GM18951 (cell line): Measurements from ENCODE around the gene PSG6.
"Not testable (repeated sequence)": the region's sequence is repeated elsewhere in the genome, so short reads cannot be mapped to it uniquely, and the experiment has no call there.

Experiments used
- POLR2A ChIP-seq: IDR thresholded peaks from 4 replicates; pipeline ENCODE4 v1.6.1; 2011; ENCODE audit warnings: mild to moderate bottlenecking; ENCODE audit not compliant: insufficient read length, insufficient read depth; ENCODE audit errors: extremely low read depth
- in situ Hi-C: fragments of 300-500 bp; cut with MboI; formaldehyde crosslinking; loops from one replicate; pipeline ENCODE4 v1.12.0; 2022; ENCODE audit warnings: low sequenced_read_pairs, mixed read lengths, inconsistent platforms; ENCODE audit not compliant: unreplicated experiment

The PSG6 gene

GRCh38 chr19:42917634-42918033 is at the start of gene PSG6:
Gene PSG6, minus strand, starts transcription at chr19:42917894. Its CDS starts 102 bp downstream, at chr19:42917792.
- in situ Hi-C loops: not testable (repeated sequence)

- TF ChIP-seq POLR2A: no peak
- in situ Hi-C loops: no loop called here
Measured at GRCh38 chr19:42965176-42965575, 47.5 kb upstream of the PSG6 start.

GRCh38 chr19:42961119-42961518 is 43.4 kb upstream of the PSG6 start:
- no peak for TF ChIP-seq POLR2A
- in situ Hi-C loops: no loop called here

DNA sequence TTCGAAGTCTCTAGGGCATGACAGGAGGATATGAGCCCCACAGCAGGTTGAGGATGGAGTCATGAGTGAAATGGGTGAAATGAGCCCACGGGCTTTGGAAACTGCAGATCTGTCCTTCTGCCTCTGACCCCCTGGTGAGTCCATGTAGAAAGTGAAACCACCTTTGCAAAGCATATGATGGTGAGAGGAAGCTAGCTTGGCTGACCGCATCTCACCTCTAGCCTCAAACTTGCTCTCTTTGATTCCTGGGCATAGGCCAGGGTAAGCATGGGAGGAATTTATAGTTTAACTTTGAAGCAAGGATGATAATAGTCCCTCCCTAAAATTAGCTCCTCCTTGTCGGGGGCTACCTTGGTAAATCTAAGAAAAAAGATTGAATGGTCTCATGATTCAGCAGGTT is 34.4 kb upstream of the PSG6 start:
- in situ Hi-C loops: not testable (repeated sequence)

GRCh38 chr19:42951476-42951875 is 33.8 kb upstream of the PSG6 start:
- in situ Hi-C loops: not testable (repeated sequence)

GRCh38 chr19:42942187-42942789 is 24.6 kb upstream of the PSG6 start:
- in situ Hi-C loops: no loop called here
- TF ChIP-seq POLR2A: no peak

- in situ Hi-C loops: not testable (repeated sequence)
Measured at GRCh38 chr19:42937107-42937506, 19.4 kb upstream of the PSG6 start, which contains the start of gene PSG7. Gene PSG7, minus strand, starts transcription at chr19:42937207. Its CDS starts 131 bp downstream, at chr19:42937076.

DNA sequence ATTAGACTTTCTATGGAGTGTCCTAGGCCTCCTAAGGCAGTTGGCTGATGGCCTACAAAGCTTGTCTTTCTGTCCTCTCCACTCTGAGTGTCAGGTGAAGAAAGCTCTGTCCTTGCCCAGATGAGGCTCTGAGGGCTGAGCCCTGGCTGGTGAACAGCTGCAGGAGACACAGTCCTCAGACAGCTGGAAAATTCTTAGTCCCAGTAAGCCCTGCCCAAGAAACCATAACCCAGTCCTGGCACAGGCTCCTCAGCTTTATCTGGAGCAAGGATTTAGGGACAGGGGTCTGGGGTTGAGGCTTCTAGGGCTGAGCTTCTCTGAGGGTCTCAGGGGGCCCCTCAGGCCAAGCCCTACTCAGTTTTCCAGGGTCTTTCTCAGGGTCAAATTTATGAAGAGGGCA is 17.0 kb upstream of the PSG6 start:
- in situ Hi-C loops: not testable (repeated sequence)

DNA sequence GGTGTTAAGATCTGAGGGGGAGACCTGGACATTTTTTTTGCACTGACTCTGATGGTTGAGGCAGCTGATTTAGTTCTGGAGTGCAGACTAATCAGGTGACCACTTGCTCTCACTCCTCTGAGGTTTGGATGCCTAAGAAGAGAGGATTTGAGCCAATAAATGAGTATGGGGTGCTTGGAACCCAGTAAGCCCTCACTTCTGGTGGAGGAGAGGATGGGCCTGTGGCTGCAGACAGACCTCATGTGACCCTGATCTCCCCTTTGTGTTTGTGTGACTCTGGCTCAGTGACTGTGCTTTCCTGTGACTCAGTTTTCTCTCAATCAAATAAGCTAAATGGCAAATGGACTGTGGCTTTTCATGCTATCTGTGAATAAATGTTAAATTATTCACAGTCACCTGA is 16.5 kb upstream of the PSG6 start:
- in situ Hi-C loops: not testable (repeated sequence)

DNA sequence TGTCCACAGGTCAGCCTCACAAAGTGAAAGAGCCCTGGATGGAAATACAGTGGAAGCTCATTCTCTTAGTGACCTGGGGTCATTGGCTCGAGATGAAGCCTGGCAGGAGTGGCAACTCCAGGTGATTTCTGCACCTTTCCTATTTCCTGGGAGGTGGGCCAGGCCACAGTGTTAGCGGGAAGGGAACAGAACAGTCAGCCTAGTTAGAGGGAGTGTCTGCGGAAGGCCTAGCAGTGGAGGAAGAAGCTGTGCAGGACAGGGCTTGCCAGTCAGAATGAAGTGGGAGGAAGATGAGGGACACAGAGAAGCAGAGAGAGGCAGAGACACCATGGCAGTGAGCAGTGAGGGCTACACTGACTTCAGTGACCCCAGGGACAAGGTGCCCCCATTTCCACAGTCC is 15.7 kb upstream of the PSG6 start:
- in situ Hi-C loops: not testable (repeated sequence)

- in situ Hi-C loops: not testable (repeated sequence)
Measured at GRCh38 chr19:42932485-42933101, 14.9 kb upstream of the PSG6 start.

DNA sequence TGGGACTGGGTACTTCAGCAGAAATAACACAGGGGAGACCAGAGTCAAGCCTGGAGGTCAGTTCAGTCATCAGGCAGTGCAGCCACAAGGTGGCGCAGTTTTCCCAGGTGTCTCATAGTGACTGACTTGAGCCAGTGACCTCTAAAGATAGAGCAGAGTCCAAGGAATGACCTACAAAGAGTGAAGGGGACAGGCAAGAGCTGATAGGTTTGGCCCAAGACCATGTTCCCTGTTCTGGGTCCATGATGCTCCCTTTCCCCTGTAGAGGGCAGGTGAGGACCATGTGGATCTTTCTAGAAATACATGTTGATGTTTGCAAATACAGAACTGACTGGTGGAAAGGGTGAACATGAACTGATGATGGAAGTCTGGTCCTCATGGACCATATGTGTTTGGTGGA is 12.5 kb upstream of the PSG6 start:
- in situ Hi-C loops: not testable (repeated sequence)

DNA sequence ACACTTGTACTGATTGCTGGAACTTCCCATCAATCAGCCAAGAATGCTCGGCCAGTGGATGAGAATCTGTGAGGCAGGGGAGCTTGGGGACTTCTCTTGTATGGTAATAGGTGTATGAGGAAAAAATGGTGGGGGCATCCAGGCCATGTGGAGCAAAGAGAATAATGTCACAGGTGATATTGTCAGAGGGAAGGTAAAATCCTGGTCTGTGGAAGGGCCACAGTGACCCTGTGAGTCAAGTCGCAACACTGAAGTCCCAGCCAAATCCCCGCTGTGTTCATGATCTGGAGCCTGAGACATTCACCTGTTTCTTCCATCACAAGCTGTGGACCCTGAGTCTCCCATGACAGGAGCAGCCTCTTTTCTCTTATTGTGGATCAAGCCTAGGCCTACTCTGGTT is 11.2 kb upstream of the PSG6 start:
- no peak for TF ChIP-seq POLR2A
- in situ Hi-C loops: no loop called here

- no peak for TF ChIP-seq POLR2A
- in situ Hi-C loops: no loop called here
Measured at GRCh38 chr19:42926781-42927180, 9.1 kb upstream of the PSG6 start.

- in situ Hi-C loops: not testable (repeated sequence)
Measured at GRCh38 chr19:42923106-42923505, 5.4 kb upstream of the PSG6 start.

GRCh38 chr19:42920971-42921370 is 3.3 kb upstream of the PSG6 start:
- in situ Hi-C loops: not testable (repeated sequence)
